Activated effector memory CD4-positive, alpha-beta T cell treated with anti-CD3 and anti-CD28 coated beads, Interleukin-2, amount 50 U/mL, for 16 hours (primary cell): Measurements from ENCODE around the gene LMTK2.

Source experiments
- DNase-seq: peaks from one replicate; pipeline ENCODE4 v3.0.0-alpha.2; 2020

The LMTK2 gene

DNA sequence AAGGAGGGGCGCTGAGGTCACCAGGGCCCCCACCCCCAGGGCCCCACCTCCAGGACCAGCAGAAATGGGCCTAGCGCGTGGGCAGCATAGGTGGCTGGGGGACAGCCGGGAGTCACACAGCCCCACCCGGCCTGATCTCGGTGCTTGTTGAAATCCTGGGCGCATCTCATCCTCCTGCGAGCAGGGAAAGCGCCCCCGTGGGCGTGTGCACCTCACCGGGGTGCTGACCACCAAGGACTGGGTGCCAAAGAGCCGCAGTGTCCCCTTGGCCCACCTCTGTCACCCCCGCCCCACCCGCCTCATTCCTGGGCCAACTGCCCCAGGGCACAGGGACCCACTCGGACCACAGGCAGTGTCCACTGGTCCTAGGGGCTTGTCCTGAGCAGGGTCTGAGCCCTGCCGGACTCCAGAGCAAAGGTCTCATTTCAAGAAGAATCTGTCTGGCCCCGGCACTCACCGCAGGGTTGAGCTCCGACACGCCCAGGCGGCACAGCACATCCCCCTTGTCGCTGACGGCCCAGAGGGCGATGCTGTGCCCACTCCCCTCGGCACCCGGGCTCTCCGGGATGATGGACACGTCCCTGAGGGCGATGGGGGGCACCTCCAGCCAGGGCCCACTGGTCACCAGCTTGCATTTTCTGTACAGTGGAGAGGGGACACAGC, 116.0 kb downstream of the LMTK2 start:
- DNase-seq: no peak

DNA sequence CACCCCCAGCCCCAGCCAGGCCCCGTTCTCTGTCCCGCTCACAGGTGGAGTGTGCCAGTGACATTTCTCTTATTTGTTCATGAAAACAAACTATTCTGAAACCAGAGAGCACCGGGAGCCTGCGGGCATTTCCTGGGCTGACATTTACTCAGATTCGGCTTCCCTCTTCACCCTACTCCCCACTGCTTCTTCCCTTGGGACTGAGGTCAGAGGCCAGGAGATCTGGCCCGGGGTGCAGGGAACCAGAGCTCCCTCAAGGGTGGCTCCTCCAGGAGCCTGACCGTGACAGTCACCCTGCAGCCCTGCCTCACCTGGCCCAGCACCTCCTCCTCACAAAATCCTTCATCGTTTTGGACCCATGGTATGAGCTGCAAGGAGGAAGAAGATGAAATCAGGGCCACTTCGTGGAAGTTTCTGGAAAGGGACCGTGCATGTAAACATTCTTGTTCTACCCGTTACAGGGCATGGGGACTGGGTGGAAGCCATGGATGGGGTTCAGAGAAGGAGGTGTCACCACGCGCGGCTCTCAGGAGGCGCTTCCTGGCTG, 116.8 kb downstream of the LMTK2 start:
- no peak for DNase-seq

DNA sequence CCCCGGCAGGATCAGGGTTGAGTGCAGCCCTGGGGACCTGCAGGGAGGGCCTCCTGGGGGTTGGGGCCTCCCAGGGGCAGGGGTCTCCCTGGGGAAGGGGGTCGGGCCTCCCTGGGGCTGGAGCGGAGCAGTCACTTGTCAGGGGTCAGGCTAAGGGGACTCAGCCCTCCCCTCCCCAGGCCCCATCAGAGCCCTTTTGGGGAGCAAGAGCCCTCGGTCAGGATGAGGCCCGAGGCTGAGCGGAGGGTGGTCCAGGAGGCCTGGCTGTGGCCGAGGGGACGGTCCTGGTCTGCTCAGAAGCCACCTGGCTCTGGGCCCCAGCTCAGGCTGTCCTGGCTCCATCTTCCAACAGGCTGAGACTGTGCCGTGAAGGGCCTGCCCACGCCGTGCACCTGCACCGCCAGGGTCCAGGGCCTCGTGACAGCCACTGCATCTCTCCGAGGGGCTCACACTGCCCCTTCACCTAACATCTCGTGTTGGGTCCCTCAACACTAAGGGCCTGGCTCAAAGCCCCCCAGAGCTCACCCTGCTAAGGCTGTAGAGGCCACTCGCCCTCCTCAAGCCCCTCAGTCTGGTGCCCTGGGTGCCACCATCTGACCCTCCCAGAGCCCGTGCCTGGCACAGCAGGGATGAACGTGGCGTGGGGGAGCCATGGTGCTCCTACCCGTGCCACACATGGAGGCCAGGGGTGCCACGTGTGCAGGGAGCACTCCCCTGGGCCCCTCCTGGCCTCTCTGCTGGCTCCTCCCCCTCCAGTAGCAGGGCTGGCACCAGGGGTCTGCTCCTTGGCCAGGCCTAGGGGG, 117.4 kb downstream of the LMTK2 start:
- DNase-seq: no peak

DNA sequence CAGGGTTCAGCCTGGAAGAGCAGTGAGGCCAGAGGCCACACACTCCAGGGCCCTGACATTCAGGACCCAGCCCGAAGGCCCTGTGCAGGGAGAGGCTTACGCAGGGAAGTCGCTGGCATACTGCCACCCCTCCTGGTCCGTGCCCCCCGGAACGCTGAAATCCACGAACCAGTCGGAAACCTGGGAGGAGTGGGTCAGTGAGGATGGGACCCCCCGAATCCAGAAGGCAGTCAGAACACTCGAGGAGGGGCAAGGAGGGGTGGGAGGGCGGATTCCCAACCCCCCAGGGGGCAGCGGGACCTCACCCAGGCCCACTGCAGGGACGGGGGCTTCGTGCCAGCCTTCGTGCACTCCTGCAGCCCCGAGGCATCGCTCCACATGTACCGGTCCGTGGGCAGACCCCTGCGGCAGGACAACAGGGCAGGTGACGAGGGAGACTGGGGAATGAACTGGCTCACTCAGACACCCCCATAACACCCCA, 118.1 kb downstream of the LMTK2 start:
- no peak for DNase-seq

DNA sequence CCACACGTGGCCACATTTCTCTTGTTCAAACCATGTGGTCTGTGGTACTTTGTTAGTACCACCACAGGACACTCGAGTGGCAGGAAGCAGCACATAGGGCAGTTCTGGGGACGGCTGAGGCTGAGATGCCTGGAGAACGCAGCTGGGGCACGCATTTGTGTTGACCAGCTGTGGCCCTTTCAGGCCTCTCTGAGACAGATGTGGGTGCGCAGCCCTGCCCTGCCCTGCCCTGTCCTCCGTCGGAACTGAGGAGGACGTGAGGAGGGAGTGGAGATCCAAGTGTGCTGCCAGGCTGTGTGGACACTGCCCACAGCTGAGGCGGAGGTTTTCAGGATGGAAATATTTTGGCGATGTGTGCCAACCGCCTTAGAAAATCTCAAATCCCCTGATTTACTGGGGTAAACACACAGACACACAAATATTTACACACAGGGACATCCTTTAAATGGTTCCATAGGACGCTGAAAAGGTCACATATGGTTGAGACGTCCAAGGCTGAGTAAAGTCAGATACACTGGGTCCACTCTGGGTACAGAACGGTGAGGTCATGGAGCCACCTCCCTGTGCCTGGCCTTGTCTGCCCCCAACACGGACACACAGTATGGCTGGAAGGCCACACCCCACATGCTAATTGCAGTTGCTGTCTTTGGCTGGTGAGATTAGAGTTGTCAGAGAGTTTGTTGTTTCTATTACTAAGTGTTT, 119.4 kb downstream of the LMTK2 start:
- DNase-seq: no peak

DNA sequence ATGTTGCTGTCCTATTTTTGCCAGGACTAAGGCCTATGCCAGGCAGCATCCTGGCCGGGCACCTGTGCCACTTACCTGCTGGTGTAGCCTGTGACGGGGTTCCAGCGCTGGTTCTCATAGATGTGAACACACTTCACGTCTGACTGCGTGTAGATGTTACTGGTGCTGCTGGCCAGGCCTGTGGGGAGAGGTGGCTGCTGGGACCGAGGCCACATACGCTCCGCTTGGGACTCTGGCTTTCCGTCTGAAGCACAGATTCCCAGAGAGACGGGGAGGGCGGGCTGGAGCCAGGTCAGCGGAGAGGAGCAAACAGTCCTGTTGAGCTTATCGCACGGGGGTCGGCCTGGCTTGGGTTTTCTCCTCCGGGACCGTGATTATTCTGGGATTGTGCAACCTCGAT, 121.3 kb downstream of the LMTK2 start:
- DNase-seq: no peak

DNA sequence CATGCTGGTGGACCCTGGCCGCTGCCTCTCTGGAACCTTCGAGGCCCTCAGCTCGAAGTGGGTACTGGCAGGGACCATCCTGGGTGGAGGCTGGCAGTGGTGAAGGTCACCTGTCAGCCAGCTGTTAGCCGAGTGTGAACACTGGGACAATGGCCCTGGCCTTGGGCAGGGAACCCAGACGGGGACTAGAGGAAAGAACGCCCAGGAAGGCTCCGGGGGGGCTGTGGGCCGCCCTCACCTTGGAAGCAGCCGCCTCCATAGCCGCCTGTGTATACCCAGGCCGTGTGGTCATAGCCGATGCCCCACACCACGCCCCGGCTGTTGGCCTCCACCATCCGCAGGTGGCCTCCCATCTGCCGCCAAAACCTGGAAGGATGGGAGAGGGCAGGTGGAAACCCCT, 122.1 kb downstream of the LMTK2 start:
- no peak for DNase-seq

DNA sequence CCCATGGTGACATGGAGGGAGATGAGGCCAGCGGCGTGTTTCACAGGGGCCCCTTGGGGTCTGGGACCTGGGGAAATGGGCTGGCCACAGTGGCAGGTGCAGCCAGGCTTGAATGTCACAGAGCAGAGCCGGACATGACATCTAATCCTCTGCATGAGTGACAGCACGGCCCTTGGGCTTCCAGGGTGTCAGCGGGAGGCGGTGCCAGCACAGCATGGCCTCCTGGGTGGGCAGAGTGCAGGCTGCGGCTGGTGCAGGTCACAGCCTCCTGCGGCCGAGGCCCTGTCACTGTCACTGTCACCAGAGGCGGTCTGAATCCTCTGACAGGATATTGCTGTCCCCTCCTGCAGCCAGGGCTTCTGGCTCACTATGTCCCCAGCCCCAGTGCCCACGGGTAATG, 122.8 kb downstream of the LMTK2 start:
- DNase-seq: no peak

DNA sequence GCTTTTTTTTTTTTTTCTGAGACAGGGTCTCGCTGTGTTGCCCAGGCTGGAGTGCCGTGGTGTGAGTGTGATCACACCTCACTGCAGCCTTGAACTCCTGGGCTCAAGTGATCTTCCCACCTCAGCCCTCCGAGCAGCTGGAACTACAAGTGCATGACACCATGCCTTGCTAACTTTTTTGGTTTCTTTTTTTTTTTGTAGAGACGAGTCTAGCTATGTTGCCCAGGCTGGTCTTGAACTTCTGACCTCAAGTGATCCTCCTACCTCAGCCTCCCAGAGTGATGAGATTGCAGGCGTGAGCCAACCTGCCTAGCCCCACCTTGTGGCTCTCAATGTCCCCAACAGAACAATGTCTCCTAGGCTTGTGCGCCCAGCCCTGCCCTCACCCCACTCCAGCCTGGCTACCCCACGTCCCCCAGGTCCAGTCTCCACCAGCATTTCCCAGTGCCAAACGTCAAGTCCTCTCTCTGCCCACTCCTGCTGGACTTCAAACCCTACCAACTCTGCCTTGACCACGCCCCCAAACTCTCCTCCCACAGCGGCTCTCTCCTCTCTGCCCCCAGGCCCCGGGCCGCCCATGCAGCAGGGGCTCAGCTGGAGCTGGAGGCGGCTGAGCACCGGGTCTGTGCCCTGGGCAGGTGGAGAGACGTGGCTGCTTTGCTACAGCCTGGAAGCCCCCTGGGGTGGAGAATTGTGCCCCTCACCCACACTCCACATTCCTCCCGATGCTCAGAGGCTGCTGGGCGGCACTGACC, 123.5 kb downstream of the LMTK2 start:
- no peak for DNase-seq

DNA sequence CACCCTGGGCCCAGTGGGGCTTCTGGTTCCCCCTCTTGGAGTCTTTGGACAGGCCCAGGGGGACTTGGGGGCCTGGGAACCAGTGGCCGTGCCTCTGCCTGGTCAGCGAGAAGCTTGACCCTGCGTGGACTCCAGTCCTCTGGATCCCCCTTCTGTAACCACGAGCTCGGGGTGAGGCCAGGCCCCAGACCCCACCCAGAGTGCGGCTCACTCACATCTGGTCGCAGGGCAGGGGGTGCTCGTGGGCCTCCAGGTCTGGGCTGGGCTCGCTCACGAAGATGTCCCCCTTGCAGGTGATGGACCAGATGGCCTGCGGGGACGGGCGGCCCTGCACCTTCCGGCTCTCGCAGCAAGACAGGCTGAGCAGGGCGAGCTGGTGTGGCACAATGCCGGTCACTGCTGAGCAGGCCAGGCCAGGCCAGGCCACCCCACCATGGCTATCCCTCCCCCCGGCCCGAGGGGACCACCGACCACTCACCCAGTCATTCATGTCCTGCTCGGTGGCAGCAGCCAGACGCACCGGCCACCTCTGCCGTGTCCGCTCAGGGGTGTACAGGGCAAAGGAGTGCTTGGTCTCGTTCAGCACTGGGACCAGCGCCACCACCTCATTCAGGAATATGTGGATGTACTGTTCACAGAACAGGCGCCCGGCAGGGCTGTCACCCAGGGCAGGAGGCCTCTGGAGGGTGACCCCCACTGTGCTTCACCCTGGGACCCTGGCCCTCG, 124.2 kb downstream of the LMTK2 start:
- DNase-seq: no peak

DNA sequence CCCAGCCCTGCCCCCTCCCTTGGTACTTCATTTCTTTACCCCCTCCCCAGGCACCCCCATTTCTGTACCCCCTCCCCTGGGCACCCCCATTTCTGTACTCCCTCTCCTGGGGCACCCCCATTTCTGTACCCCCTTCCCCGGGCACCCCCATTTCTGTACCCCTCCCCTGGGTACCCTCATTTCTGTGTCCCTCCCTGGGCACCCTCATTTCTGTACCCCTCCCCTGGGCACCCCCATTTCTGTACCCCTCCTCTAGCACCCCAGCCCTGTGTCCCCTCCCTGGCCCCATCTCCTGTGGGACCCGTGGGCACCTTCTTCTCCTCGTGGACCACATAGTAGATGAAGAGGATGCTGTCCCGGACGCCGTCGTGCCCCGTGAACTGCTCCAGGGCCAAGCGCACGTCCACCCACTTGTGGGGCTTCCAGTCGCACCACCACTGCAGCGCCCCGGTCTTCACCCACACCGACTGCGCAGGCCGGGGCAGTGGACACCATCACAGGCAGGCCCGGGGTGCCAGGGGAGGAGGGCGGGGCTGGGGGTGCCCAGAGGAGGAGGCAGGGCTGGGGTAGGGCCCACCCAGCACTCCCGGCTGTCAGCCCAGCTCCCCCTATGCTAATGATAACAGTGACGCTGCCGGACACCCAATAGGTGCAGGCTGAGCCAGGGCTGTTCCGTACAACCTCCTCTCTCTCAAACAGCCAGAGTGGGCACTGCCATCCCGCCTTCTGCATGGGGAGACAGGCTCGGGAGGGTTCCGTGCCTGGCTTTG, 125.0 kb downstream of the LMTK2 start:
- no peak for DNase-seq

DNA sequence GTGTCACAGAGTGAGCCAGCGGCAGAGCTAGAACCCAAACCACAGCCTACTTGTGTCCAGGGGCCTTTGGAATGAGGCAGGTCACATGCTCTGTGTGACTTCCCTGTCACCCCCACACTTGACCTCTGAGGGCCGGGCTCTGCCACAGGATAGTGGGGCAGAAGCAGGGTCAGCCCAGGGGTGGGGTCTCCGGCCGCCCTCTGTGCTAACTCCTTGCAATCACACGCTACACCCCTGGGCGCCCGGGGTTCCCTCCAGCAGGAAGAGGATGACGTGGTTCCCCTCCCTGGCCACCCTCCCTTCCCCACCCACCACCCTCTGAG, 125.6 kb downstream of the LMTK2 start:
- no peak for DNase-seq

DNA sequence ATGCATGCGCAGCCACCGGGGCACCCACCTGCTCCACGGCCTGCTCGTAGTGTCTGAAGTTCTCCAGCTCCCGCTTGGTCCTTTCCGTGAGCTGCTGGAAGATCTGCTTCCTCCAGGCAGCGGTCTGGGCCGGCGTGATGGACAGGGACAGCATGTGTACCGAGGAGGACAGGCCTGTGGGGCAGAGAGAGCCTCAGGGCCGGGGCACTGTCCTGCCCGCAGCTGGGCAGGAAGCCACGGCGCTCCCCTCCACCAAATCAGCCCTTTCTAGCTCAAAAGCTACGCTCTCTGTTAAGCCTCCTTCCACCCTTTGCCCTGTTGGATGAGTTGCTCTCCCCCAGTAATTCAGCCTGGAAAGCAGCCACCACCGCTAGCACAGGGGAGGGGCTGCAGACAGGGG, 126.1 kb downstream of the LMTK2 start:
- no peak for DNase-seq

DNA sequence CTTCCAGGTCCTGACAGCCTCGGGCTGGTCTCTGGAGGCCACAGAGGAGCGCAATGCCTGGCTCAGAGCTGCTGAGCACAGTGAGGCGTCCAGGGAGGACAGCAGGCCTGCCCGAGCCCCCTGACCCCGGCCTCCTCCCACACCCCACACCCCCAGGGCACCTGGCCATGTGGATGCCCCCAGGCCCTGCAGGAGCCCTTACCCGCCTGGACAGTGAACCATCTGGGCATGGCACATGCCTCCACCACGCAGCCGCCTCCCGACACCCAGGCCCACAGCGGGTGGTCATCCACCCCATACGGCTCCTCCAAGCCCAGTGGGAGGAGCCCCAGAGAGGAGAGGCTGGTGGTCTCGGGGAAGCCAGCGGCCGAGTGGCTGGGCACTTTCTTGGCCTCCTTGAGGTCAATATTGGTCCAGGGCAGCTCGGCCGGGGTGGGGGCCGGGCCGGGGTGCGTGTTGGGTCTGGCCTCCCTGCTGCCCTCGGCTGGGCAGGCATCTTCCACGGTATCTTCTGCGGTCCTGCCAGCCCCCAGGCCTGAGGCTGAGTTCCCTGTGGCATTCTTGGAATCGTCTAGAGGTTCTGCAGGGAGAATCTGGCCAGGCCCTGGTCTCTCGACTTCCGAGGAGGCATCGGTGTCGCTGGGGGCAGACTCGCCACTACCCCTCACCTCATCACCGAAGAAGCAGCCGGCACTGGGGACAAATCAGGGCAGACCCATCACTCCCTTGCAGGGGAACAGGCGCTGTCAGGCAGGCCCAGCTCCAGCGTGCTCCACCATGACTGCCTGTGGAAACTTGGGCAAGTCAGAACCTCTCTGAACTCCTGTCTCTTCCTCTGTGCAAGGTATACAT, 126.8 kb downstream of the LMTK2 start:
- no peak for DNase-seq

DNA sequence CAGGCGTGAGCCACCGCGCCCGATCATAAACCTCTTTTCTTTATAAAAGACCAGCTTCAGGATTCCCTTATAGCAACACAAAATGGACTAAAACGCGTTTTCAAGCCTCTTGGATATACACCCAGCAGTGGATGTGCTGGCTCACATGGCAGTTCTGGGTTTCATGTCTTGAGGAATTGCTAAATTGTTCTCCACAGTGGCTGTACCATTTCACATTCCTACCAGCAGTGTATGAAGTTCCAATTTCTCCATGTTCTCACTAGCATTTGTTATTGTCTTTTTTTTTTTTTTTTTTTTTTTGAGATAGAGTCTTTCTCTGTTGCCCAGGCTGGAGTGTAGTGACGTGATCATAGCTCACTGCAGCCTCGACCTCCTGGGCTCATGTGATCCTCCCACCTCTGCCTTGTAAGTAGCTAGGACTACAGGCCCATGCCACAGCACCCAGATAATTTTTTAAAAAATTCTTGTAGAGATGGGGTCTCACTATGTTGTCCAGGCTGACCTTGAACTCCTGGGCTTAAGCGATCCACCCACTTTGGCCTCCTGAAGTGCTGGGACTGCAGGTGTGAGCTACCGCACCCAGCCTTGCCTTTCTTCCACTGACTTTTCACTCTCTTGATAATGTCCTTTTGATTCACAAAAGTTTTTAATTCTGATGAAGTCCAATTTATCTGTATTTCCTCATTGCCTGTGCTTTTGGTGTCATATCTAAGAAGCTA, 127.9 kb downstream of the LMTK2 start:
- DNase-seq: no peak

DNA sequence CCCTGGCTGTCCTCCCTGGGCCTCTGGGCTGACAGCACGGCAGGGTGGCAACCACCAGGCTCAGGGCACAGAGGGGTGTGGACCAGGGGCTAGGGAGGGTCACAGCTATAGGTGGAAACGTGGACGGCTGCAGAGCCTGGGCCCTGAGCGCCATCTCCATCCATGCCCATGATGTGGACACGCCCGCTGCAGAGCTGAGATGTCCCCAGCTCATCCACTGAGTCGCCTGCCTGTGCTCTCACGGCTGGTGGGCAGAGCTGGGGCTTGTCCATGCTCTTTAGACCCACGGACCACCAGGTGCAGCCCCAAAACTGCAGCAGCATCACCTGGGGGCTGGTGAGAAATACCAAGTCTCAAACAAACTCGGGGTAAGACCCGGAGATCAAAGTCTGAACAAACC, 129.2 kb downstream of the LMTK2 start:
- DNase-seq: no peak

DNA sequence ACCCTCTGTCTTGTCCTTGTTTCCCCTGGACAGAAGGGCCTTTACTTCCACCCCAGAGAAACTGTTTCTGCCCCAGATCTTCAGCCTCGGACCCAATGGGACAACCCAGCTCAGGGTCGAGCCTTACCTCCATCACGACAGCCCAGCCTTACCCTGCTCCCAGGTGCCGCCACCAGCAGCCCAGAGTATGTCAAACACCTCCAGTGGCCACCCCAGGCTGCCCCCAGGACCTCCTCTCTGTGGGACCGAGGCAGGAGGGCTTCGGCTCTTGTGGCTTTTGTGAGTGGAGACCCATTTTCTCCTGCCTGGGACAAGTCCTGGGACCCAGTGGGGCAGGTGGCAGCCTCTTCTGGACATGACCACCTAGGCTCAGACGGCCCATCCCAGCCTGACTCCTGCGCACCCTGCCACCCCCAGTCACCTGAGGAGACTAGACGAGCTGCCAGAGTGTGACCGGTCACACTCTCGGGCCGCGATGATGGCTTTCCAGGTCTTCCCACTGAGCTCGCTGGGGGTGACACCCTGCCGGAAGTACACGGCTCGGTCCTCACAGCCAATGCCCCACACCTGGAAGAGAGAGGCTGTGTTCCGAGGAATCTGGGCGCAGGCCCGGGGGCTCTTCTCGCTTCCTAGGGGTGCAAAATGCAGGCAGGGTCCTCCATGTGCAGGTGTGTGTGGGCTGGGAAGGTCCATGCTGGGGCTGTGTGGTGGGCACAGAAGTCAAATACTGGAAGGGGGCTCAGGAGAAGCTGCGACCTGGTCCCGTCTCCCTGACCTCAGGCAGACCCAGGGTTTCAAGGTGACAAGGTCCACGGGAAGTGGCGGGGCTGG, 129.9 kb downstream of the LMTK2 start:
- no peak for DNase-seq

DNA sequence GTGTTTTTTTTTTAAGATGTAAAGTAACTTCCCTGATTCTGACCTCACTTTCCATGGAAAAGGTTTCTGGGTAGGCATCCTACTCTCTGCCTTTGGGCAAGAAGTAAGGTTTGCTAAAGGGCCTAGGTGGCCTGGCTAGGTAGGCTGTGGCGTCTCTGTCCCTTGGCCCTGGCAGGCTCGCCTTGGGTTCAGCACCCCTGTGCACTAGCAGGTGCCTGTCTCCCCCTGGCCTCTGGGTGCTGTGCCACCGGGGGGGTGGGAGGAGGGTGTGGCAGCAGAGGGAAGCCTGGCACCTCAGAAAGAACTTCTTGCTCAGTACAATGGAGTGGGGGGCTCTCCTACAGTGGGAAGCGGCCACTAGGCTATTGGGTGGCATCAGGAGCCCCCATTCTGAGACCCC, 131.4 kb downstream of the LMTK2 start:
- DNase-seq: no peak

DNA sequence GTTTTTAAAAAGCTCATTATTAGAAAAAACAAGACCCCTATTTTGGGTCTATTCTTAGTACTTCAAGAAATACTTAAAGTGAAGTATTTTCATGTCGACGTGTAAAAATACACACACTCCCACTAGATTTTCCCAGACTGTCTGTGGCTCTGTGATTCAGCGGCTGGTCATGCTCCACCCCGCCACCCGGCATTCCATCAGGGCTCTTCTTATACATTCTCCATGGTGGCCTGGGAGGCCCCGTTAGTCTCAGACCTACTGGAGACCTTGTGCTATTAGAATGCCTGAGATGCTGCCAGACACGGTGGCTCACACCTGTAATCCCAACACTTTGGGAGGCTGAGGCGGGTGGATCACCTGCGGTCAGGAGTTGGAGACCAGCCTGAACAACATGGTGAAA, 132.3 kb downstream of the LMTK2 start:
- DNase-seq: no peak
